DMS79 (cell line): ENCODE measurements around the gene KLHL36.
"Not testable (repeated sequence)": the region's sequence is repeated elsewhere in the genome, so short reads cannot be mapped to it uniquely, and the experiment has no call there.

Source experiments
- DNase-seq: peaks from one replicate; lab custom pipeline; 2025; lab: John Stamatoyannopoulos, UW

Gene KLHL36

DNA sequence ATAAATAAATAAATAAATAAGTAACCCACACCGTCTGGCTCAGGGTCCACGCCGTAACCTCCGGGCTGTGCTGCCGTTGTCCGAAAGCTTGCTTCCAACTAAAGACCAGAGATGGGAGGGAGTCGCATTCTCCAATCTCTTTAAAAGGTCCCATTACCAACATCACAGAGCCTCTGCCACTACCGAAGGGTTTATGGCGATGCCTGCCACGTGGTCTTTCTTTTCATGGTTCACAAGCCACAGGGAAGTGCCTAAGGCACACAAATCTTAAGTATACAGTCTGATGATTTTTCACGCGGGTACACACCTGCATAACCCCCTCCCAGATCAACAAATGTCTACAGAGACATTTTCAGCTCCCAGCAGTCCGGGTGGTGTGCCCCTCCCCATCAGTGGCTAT, 31.8 kb upstream of the KLHL36 start:
- DNase-seq, result peak; percentile 18

GRCh38 chr16:84617041-84617790, 31.1 kb upstream of the KLHL36 start:
- DNase-seq, result no peak

GRCh38 chr16:84617791-84618580, 30.3 kb upstream of the KLHL36 start, which contains the start of gene COTL1:
COTL1 (minus strand) TSS chr16:84618078; CDS start chr16:84617914, 164 bp downstream.
- peak; percentile 52 for DNase-seq

- DNase-seq, result no peak
Observed at GRCh38 chr16:84618581-84619460, 29.5 kb upstream of the KLHL36 start.

DNA sequence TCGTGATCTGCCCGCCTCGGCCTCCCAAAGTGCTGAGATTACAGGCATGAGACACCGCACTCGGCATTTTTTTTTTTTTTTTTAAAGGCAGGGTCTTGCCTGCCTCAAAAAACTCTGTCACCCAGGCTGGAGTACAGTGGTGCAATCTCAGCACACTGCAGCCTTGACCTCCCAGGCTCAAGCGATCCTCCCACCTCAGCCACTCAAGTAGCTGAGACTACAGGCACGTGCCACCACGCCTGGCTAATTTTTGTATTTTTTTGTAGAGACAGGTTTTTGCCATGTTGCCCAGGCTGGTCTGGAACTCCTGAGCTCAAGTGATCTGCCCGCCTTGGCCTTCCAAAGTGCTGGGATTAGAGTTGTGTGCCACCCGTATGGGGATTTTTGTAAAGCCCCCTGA, 27.4 kb upstream of the KLHL36 start:
- not testable (repeated sequence) for DNase-seq

DNA sequence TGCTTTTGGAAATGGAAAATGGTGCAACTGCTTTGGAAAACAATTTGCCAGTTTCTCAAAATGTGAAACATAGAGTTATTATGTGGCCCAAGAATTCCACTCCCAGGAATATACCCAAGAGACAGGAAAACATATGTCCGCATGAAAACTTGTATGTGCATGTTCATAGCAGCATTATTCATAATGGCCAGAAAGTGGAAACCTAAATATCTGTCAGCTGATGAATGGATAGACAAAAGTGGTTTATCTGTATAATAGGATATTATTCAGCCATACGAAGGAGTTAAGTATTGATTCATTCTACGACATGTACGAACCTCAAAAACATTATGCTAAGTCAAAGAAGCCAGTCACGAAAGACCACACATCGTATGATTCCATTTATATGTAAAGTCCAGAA, 22.8 kb upstream of the KLHL36 start:
- DNase-seq, result no peak

DNA sequence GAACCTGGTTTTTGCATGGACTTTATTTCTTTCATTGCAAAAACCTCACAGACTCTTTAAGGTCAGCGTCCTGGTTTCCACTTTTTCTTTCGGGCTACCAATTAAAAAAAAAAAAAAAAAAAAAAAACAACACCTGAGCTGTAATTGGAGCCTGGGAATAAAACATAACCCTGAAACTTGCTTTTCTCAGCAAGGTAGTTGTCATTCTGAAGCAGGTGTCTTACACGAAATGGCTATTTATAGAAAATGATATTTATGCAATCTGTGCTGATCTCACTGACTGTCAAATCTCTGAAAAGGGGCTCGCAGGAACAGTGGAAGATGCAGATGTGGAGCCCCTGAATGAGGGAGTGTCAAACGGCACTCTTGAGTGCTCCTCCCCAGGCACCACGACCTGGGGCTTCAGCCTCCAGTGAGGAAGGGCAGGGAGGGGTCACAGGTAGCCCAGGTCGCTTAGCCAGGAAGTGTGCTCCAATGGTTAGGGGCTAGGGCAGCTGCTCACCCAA, 20.0 kb upstream of the KLHL36 start:
- no peak for DNase-seq

DNA sequence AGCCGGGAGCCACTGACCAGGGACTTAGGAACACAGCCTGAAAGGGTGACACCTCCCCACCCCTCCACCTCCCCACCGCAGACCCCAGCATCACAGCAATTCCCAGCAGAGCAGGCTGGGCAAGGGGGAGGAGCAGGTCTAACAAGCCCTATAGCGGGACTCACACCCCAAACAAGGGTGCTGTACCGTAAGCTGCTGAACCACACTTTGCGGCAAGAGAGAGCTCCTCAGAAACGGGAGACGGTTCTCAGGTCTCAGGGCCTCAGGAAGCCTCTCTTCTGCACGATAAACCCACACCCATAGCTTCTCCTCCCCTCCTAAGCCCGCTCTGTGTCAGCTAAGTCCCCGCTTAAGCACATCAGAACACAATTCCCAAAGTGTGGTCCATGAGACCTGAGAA, 18.7 kb upstream of the KLHL36 start:
- DNase-seq, result no peak

DNA sequence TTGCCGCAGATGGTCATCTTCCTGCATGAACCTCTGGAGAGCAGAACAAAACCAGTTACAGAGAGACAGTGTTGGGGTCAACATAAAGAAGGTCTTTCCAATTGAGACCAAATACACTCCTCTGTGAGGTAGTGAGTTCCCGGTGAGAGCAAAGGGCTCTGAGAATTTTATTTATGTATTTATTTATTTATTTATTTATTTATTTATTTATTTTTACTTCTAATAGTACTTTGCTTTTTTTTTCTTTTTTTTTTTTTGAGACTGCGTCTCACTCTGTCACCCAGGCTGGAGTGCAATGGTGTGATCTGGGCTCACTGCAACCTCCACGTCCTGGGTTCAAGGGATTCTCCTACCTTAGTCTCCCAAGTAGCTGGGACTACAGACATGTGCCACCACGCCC, 18.3 kb upstream of the KLHL36 start:
- DNase-seq, result no peak

DNA sequence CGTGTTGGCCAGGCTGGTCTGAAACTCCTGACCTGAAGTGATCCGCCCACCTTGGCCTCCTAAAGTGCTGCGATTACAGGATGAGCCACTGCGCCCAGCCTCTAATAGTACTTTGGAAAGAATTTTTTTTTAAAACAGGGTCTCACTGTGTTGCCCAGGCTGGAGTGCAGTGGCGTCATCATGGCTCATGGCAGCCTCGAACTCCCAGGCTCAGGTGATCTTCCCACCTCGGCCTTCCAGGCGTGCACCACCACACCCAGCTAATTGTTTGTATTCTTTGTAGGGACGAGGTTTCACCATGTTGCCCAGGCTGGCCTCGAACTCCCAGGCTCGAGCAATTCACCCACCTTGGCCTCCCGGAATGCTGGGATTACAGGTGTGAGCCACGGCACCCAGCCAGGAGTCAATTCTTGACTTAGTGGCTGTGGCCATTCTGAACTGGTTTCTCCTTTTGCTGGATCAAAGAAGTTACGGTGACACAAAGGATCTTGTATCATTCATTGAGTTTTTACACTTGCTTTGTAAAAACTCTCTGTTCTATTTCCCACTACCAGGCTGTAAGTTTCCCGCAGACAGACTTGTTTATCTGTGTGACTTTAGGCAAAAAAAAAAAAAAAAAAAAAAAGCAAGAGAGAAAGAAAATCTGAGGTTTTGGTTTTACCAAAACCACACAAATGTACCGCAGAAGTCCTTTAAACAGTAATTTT, 17.7 kb upstream of the KLHL36 start:
- DNase-seq, result no peak

DNA sequence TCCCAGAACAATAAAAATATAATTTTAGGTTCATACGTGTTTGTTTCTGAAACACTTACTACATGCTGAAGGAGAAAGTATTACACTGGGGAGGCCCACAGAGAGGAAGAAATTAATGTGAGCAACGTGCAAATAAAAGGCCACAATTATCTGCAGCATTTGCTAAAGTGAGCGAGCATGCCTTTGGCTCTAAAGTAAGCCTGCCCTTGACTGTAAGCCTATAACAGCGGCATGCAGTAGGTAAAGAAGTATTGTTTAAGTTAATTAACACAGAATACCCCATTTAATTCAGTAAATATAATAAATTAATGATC, 17.2 kb upstream of the KLHL36 start:
- no peak for DNase-seq

DNA sequence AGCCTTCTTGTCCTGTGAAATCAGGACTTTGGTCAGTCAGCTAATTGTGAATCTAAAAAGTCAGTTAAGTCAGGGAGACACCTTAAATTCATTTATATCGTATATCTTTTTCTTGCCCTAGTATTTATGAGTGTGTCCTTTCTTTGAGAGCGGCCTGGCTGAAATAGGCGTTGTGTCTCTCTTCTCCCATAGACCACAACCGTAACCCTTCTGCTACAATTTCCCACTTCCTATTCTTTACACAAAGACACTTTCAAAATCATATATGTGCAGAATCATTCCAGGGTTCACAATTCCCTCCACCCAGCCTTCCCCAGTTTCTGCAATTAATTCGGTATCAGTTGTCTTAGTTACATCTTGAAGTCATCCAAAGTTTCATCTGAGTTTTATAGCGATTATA, 16.4 kb upstream of the KLHL36 start:
- DNase-seq, result no peak

DNA sequence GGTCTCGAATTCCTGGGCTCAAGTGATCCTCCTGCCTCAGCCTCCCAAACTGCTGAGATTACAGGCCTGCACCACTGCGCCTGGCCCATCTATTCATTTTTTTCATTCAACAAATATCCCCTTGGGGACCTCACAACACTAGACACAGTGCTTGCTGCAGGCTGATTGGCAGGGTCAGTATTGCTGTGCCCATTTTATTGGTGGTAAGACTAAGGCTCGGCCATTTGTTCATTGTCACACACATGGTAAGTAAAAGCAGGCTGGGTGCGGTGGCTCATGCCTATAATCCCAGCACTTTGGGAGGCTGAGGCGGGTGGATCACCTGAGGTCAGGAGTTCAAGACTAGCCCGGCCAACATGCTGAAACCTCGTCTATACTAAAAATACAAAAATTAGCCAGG, 15.4 kb upstream of the KLHL36 start:
- not testable (repeated sequence) for DNase-seq

DNA sequence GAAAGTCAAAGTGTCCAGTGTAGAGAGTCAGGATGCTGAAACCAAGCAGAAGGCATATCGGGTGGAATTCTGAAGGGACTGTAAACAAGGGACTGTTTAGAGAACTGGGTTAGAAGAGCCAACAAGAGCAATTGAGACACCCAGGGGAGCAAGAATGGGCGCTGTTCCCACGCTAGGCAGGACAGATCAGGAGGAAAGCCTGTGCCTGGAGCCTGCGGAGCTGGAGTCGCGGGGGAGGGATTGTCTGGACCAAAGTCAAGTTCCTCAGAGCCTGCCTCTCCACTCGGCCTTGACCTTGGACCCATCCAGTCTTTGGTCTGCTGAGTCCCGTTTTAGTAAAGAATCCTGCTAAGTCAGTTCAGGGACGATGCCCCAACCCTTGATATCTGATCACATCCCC, 14.7 kb upstream of the KLHL36 start:
- DNase-seq, result peak; percentile 39

DNA sequence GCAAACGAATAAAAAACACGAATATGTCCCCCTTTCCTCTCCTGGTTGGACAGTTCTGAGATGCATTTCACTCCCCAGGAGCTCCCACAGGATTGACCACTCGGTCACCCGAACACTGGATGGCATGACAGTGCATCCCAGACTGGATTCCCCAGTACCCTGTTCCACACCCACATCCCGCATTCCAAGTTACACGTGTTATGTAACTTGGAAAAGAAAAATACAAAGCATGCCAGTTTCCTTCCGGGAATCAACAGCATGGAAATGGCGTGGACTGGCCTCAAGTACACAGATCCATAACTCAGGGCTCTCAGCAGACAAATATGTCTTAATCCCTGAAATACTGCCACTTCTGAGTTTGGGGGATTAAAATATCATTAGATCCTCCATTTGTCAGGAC, 12.6 kb upstream of the KLHL36 start:
- DNase-seq, result no peak

- DNase-seq, result no peak
Observed at GRCh38 chr16:84637709-84638108, 10.6 kb upstream of the KLHL36 start.

DNA sequence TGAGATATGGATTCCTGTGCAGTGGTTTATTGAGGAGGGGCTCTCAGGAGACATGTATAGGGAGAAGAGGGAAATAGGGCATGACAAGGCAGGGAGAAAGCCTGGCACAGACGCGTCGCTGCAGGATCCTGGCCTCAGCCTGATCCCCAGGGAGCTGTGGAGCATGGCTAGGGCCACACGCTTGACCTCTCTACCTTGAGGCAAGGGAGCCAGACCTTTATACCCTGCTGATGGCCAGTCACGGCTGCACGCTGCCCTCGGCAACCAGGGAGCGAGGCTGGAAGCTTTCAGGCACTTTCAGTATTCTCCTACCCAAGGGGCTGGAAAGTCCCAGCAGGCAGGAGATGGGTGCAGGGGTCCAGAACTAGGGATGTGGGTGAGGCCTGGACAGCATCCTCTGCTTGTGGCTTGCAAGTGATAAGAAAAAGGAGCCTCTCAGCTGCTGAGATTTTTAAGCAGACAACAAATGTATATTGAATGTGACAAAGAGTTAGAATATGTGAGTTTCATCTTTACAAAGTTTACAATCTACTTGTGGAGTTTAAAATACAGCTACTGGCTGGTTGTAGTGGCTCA, 10.0 kb upstream of the KLHL36 start:
- DNase-seq, result no peak

DNA sequence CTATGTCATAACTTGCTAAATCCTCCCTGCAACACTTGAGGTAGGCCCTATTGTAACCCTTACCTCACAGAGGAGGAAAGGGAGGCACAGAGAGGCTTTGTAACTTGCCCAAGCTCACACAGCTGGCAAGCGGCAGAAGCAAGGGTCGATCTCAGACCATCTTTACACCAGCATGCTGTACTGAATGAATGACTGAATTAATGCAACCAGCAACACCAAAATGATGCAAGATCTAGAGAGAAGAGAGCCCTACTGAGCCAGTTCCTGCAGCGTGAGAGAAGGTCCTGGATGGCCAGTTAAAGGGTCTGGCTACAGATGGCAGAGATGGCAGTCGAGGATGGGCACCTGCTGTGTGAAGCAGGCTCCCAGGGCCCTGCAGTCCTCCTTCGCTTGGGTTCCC, 8.2 kb upstream of the KLHL36 start:
- no peak for DNase-seq

DNA sequence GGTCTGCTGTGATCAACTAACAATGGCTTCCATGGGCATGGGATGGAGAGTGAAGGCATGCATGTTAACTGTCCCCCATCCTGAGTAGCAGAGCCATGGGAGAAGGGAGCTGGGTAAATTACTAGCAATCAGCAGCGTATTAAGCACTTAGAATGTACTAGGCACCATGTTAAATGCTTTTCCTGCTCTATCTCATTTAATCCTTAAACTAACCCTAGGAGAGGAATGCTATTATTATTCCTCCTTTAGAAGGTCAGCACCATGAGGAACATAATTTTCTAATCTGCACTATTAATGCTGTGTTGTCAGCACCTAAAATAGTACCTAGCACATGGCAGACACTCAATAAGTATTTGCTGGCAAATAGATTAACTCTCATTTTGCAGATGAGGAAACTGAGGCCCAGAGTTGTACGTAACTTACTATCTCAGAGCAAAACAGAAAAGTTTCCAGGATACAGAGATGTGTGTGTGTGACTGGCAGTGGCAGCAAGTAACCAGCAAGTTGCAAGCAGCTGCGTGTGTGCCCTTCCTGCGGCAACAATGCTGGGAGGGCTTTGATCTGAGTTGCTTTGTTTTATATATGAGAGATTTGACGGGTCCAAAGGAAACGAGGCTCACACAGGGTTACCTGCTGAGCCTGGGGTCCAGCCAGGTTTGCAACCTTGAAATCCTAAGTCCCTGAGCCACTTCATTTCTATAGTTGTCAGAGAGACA, 6.5 kb upstream of the KLHL36 start:
- DNase-seq, result no peak

GRCh38 chr16:84643180-84643583, 5.1 kb upstream of the KLHL36 start:
- DNase-seq, result no peak

GRCh38 chr16:84643674-84644073, 4.6 kb upstream of the KLHL36 start:
- DNase-seq, result no peak
